Activated CD8-positive, alpha-beta memory T cell treated with anti-CD3 and anti-CD28 coated beads for 48 hours (primary cell): Measurements from ENCODE around the gene RYR2.

Experiments used
- DNase-seq, 3 experiments: peaks; one replicate each; pipeline ENCODE4 v3.0.0-alpha.2; 2020; ENCODE audit warnings: low read depth in 2 of 3, low spot score in 2 of 3

Gene RYR2

GRCh38 chr1:237640011-237640671, 598.2 kb downstream of the RYR2 start:
- no peak for DNase-seq

GRCh38 chr1:237640966-237641365, 599.0 kb downstream of the RYR2 start:
- DNase-seq = no peak

GRCh38 chr1:237650809-237651208, 608.8 kb downstream of the RYR2 start:
- no peak for DNase-seq

GRCh38 chr1:237655778-237656177, 613.8 kb downstream of the RYR2 start:
- no peak for DNase-seq

DNA sequence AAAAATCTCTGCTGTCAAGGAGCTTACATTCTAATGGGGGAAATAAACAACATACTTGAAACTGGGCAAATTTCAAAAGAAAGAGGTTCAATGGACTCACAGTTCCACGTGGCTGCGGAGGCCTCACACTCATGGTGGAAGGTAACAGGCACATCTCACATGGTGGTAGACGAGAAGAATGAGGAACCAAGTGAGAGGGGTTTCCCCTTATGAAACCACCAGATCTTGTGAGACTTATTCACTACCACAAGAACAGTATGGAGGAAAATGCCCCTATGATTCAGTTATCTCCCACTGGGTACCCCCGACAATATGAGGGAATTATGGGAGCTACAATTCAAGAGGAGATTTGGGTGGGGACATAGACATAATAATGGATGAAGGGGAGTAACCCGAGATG, 622.4 kb downstream of the RYR2 start:
- DNase-seq = no peak

DNA sequence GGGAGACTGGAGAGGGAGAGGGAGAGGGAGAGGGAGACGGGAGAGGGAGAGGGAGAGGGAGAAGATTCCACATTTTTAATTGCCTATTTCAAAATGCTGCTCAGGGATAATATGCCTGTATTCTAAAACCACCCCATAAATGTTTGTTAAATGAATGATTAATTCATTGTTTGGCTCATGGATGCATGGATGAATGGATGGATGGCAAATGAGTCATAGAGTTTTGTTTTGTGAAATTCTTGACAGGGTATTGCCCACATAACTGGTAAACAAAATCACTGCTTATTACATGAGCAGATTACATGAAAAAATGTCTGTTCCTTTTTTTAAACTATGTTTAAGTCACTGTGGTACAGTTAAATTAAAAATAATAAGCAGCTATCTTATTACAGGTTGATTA, 628.3 kb downstream of the RYR2 start:
- no peak for DNase-seq

GRCh38 chr1:237671262-237671661, 629.3 kb downstream of the RYR2 start:
- no peak for DNase-seq

GRCh38 chr1:237671935-237672334, 630.0 kb downstream of the RYR2 start:
- DNase-seq = no peak

DNA sequence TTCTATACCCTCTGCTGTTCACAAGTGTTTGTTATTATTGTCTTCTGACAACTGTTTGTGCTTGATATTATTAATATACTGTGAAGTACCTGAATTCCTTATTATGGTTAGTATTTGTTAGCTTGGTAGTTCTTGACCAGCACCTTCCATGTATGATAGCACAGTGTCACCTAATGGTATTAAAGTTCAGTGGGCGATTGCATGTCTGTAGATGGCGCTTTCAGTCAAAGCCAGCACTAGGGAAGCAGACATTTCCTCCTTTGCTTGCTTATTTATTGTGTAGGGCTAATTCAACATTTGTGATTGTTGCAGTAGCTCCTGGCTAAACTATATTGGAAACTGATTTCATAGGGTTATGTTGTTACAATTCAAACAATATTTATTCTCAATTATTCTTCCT, 630.8 kb downstream of the RYR2 start:
- no peak for DNase-seq

DNA sequence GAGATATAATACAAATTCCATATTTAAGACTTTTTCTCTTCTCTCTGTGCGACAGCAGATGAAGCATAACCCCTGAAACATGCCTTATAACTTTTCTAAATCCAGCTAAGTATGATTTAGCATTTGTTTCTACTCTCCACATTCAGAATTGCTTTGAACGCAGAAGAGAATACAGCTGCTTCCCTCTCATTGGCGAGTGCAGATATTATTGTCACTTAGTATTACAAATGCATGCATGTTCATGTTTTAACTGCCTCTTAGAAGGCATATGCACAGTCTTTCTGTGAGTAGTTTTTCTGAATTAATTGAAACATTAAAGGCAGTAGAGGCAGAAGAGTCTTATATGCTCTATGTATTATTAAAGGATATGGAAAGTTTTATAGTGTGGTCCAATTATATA, 631.6 kb downstream of the RYR2 start:
- DNase-seq = no peak

DNA sequence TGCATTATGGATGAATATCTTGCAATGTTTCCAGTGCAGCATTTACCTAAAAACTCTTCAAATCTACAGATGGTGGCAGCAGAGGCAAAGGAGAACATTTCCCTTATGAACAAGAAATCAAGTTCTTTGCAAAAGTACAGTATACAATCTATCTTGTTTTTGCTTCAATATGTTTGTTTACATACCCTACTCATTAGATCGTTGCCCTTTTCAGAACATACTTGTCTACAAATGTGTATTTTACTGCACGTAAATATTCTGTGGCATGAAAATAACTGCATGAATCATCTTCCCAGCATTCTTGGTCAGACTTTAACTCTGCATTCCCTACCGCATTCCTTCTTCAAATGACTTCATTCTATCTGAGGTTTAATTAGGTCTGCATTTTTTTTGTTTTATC, 636.0 kb downstream of the RYR2 start:
- DNase-seq = no peak

DNA sequence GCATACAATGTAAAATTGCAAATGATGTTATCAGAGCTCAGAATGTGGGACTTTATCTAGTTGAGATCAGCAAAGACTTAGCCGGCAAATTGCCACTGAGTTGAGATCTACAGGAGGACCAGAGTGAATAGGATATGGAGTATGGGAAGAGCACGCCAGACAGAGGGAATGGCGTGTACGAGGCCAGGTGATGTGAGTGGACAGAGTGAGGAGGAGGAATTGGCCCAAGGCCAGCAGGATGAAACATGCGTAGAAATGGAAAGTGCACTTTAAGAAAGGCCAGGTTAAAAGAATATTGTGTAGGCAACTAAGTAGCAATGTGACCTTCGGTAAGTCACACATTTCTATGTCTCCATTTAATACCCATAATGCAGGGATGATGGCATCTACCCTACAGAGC, 637.7 kb downstream of the RYR2 start:
- DNase-seq = no peak

- no peak for DNase-seq
These were observed 639.2 kb downstream of the RYR2 start for GRCh38 chr1:237681210-237681609.

GRCh38 chr1:237684236-237684635, 642.3 kb downstream of the RYR2 start:
- no peak for DNase-seq

GRCh38 chr1:237685551-237685950, 643.6 kb downstream of the RYR2 start:
- no peak for DNase-seq

GRCh38 chr1:237687804-237688203, 645.8 kb downstream of the RYR2 start:
- no peak for DNase-seq

DNA sequence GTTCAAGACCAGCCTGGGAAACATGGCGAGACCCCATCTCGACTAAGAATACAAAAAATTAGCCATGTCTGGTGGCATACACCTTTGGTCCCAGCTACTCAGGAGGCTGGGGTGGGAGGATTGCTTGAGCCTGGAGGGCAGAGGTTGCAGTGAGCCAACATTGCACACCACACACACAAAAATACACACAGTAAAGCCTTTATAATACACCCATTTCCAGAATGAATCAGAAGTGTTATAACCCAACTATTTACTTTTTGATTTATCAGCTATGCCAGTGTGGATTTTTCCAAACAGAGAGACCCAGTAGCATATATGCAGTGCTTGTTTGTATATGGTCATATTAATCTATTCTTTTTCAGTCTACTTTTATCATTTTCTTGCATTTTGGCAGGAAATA, 648.7 kb downstream of the RYR2 start:
- DNase-seq = no peak

- DNase-seq = no peak
These were observed 650.3 kb downstream of the RYR2 start for GRCh38 chr1:237692255-237692654.

- no peak for DNase-seq
These were observed 653.9 kb downstream of the RYR2 start for GRCh38 chr1:237695878-237696277.

DNA sequence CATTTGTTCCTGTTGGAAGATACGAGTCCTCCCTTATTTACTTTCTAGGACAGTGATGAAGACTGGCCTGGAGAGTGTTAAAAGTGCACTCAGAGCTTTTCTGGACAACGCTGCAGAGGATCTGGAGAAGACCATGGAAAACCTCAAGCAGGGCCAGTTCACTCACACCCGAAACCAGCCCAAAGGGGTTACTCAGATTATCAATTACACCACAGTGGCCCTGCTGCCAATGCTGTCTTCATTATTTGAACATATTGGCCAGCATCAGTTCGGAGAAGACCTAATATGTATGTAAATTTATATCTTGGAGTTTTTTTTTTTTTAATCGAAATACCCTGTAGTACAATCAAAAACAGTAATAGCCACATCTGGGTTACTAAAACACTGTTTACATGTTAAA, 658.2 kb downstream of the RYR2 start:
- no peak for DNase-seq

GRCh38 chr1:237701534-237701933, 659.5 kb downstream of the RYR2 start:
- no peak for DNase-seq

DNA sequence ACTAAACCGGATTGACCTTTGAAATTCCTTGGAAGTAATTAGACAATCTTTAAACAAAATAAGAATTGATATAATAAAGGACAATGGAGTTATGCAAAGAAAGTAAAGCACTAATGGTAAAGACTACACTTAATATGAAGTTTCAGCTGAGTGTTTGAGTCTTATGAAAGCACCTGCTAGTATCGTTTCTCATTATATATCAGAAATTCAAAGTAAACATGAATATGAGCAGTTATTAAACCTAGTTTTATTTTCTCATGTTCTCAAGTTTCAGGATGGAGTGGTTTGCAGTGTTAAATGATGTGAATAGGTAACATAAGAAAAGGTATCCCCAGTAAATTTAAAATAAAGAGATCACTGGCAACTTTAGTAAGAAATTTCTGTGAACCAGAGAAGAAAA, 660.2 kb downstream of the RYR2 start:
- no peak for DNase-seq

GRCh38 chr1:237705462-237705861, 663.5 kb downstream of the RYR2 start:
- DNase-seq = no peak

DNA sequence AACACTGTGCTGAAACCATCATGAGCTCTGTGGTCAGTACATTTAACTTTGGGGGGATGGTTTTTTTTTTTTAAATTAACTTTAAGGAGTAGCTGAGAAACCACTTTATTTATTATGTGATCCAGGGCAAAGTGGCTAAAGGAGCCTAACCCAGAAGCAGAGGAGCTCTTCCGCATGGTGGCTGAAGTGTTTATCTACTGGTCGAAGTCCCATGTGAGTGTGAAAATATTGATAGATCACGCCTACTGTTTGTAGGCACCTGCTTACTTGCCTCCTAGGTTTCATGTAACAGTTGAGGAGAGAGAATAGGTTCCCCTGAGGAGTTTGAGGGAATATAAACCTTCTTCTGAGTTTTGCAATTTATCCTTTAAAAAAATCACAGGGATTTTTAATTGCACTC, 667.4 kb downstream of the RYR2 start:
- DNase-seq = no peak
